Ureter (tissue), 1 donor: ENCODE measurements around the gene FCN3. TPM values are rescaled to one million over a fixed set of nuclear protein-coding genes. Genes with fewer than 3 reads are reported as not detected.
A peak's percentile ranks its signal among the peaks of the same experiment; 100 is the strongest.

Experiments
- DNase-seq: peaks from one replicate; pipeline ENCODE4 v3.0.0-alpha.2; 2020; ENCODE audit warnings: low spot score
- total RNA-seq: library from RNA; stranded (reverse); gene quantifications from one replicate; pipeline ENCODE4 v1.2.4, GENCODE V29; 2023
- donor health status: DM: yes; HTN: yes; CAD: no.

Gene FCN3
- total RNA-seq, 1 donor from 2014 or later: 2.1 TPM

GRCh38 chr1:27341525-27342252, 32.9 kb downstream of the FCN3 start, which contains the start of gene SYTL1:
SYTL1 (plus strand) TSS chr1:27342022; CDS start chr1:27345335, 3,313 bp downstream.
- peak; percentile 78 for DNase-seq

- no peak for DNase-seq
These were observed 35.4 kb downstream of the FCN3 start for GRCh38 chr1:27339213-27339612.

- no peak for DNase-seq
These were observed 35.9 kb downstream of the FCN3 start for GRCh38 chr1:27338751-27339150.

- no peak for DNase-seq
These were observed 37.9 kb downstream of the FCN3 start for GRCh38 chr1:27336756-27337155.

GRCh38 chr1:27335506-27336422, 38.9 kb downstream of the FCN3 start:
- DNase-seq: no peak

- DNase-seq: no peak
These were observed 40.8 kb downstream of the FCN3 start for GRCh38 chr1:27333717-27334279.

- no peak for DNase-seq
These were observed 41.9 kb downstream of the FCN3 start for GRCh38 chr1:27332536-27333281.

- DNase-seq: no peak
These were observed 42.7 kb downstream of the FCN3 start for GRCh38 chr1:27331922-27332321.

- no peak for DNase-seq
These were observed 43.2 kb downstream of the FCN3 start for GRCh38 chr1:27331426-27331825.

- no peak for DNase-seq
These were observed 43.8 kb downstream of the FCN3 start for GRCh38 chr1:27330786-27331185.

- DNase-seq: no peak
These were observed 46.7 kb downstream of the FCN3 start for GRCh38 chr1:27327964-27328363.

- DNase-seq: no peak
These were observed 49.3 kb downstream of the FCN3 start for GRCh38 chr1:27325286-27325685.

GRCh38 chr1:27322569-27323240, 51.9 kb downstream of the FCN3 start:
- no peak for DNase-seq

GRCh38 chr1:27321813-27322568, 52.6 kb downstream of the FCN3 start, which contains the start of gene TMEM222:
TMEM222 (plus strand) TSS chr1:27322163; CDS start chr1:27322198, 35 bp downstream.
- peak; percentile 98 for DNase-seq

Other genes starting within 250 kb of the FCN3 start
- gene SLC9A1, start 219.7 kb downstream of the FCN3 start, total RNA-seq: 79.4 TPM
- 30.3 TPM for gene WDTC1, start 140.2 kb downstream of the FCN3 start, total RNA-seq
- 54.1 TPM for gene TMEM222, start 52.7 kb downstream of the FCN3 start, total RNA-seq
- gene SYTL1, start 32.8 kb downstream of the FCN3 start, total RNA-seq: 93.6 TPM
- gene MAP3K6, start 7.9 kb downstream of the FCN3 start, total RNA-seq: 75.5 TPM
- gene CD164L2, start 8.5 kb upstream of the FCN3 start, total RNA-seq: not detected
- 0.47 TPM for gene GPR3, start 17.8 kb upstream of the FCN3 start, total RNA-seq
- 141 TPM for gene WASF2, start 115.3 kb upstream of the FCN3 start, total RNA-seq
- 27.3 TPM for gene AHDC1, start 229.3 kb upstream of the FCN3 start, total RNA-seq